ENCODE data around the gene XYLT1. TPM values are rescaled to one million over a fixed set of nuclear protein-coding genes. Genes with fewer than 3 reads are reported as not detected.
A peak's percentile ranks its signal among the peaks of the same experiment; 100 is the strongest.

Gene XYLT1
- total RNA-seq, 2 experiments from 2014 or later = 46.6 to 50.1 TPM

- H3K4me1 Mint-ChIP-seq = peaks cover 55% of the 10 kb centered on the region
- H3K27me3 Mint-ChIP-seq = no peaks in the 10 kb centered on the region
- H3K4me3 Mint-ChIP-seq = no peak overlapping the region
- DNase-seq = no peak
- peak overlapping the region; percentile 14 for H3K27ac Mint-ChIP-seq
- ChIA-PET POLR2A (no interaction called here), CTCF (no interaction called here)
- H3K36me3 Mint-ChIP-seq (ENCODE audit: low read depth) = peaks cover 9% of the 10 kb centered on the region
- no peaks in the 10 kb centered on the region for H3K9me3 Mint-ChIP-seq
Measured at GRCh38 chr16:17305694-17306093, 165.1 kb downstream of the XYLT1 start.

GRCh38 chr16:17304491-17305119, 166.2 kb downstream of the XYLT1 start:
- H3K4me1 Mint-ChIP-seq = peaks cover 54% of the 10 kb centered on the region
- H3K4me3 Mint-ChIP-seq = no peak overlapping the region
- no peak overlapping the region for H3K27ac Mint-ChIP-seq
- DNase-seq = no peak
- H3K36me3 Mint-ChIP-seq (ENCODE audit: low read depth) = peaks cover 7% of the 10 kb centered on the region
- ChIA-PET POLR2A (no interaction called here), CTCF (no interaction called here)
- no peaks in the 10 kb centered on the region for H3K9me3 Mint-ChIP-seq
- no peaks in the 10 kb centered on the region for H3K27me3 Mint-ChIP-seq

- no peak for DNase-seq
- peaks cover 7% of the 10 kb centered on the region for H3K36me3 Mint-ChIP-seq (ENCODE audit: low read depth)
- no peak overlapping the region for H3K27ac Mint-ChIP-seq
- no peaks in the 10 kb centered on the region for H3K9me3 Mint-ChIP-seq
- CTCF ChIA-PET = no interaction called here
- H3K4me1 Mint-ChIP-seq = peaks cover 57% of the 10 kb centered on the region
- POLR2A ChIA-PET = no interaction called here
- no peaks in the 10 kb centered on the region for H3K27me3 Mint-ChIP-seq
- H3K4me3 Mint-ChIP-seq = no peak overlapping the region
Measured at GRCh38 chr16:17304106-17304490, 166.7 kb downstream of the XYLT1 start.

GRCh38 chr16:17303101-17303500, 167.7 kb downstream of the XYLT1 start:
- CTCF ChIA-PET = no interaction called here
- no peak overlapping the region for H3K4me3 Mint-ChIP-seq
- H3K27me3 Mint-ChIP-seq = no peaks in the 10 kb centered on the region

GRCh38 chr16:17302620-17303019, 168.1 kb downstream of the XYLT1 start:
- peak overlapping the region; percentile 65 for H3K27ac Mint-ChIP-seq

More at GRCh38 chr16:17303101-17303500, 167.7 kb downstream of the XYLT1 start:
- DNase-seq = no peak
- POLR2A ChIA-PET = no interaction called here
- H3K36me3 Mint-ChIP-seq (ENCODE audit: low read depth) = peaks cover 7% of the 10 kb centered on the region
- peaks cover 58% of the 10 kb centered on the region for H3K4me1 Mint-ChIP-seq
- no peaks in the 10 kb centered on the region for H3K9me3 Mint-ChIP-seq
- peak overlapping the region; percentile 44 for H3K27ac Mint-ChIP-seq

GRCh38 chr16:17302214-17302613, 168.5 kb downstream of the XYLT1 start:
- peak; percentile 15 for DNase-seq
- CTCF ChIA-PET = no interaction called here
- peaks cover 52% of the 10 kb centered on the region for H3K4me1 Mint-ChIP-seq
- no peak overlapping the region for H3K27ac Mint-ChIP-seq
- POLR2A ChIA-PET = no interaction called here
- no peak overlapping the region for H3K4me3 Mint-ChIP-seq
- H3K27me3 Mint-ChIP-seq = no peaks in the 10 kb centered on the region
- H3K36me3 Mint-ChIP-seq (ENCODE audit: low read depth) = peaks cover 7% of the 10 kb centered on the region
- H3K9me3 Mint-ChIP-seq = no peaks in the 10 kb centered on the region

More at GRCh38 chr16:17302620-17303019, 168.1 kb downstream of the XYLT1 start:
- DNase-seq = no peak
- peaks cover 7% of the 10 kb centered on the region for H3K36me3 Mint-ChIP-seq (ENCODE audit: low read depth)
- no peaks in the 10 kb centered on the region for H3K27me3 Mint-ChIP-seq
- CTCF ChIA-PET = no interaction called here
- H3K4me1 Mint-ChIP-seq = peaks cover 56% of the 10 kb centered on the region
- H3K4me3 Mint-ChIP-seq = no peak overlapping the region
- POLR2A ChIA-PET = no interaction called here
- no peaks in the 10 kb centered on the region for H3K9me3 Mint-ChIP-seq

GRCh38 chr16:17301593-17302135, 169.1 kb downstream of the XYLT1 start:
- no peak for DNase-seq
- Mint-ChIP-seq H3K27me3 (no peaks in the 10 kb centered on the region), H3K4me3 (no peak overlapping the region), H3K9me3 (no peaks in the 10 kb centered on the region), H3K27ac (peak overlapping the region; percentile 5), H3K36me3 (ENCODE audit: low read depth) (peaks cover 7% of the 10 kb centered on the region), H3K4me1 (peaks cover 54% of the 10 kb centered on the region)
- POLR2A ChIA-PET = no interaction called here
- CTCF ChIA-PET = interaction anchor here (0.6 kb wide), 2 partner anchors 96 to 107 kb away, joined by 3 to 5 read pairs; no protein-coding TSS in a partner anchor

GRCh38 chr16:17301184-17301583, 169.6 kb downstream of the XYLT1 start:
- POLR2A ChIA-PET = no interaction called here
- H3K4me3 Mint-ChIP-seq = no peak overlapping the region
- no peak overlapping the region for H3K27ac Mint-ChIP-seq
- CTCF ChIA-PET = interaction anchor here (0.6 kb wide), 2 partner anchors 97 to 106 kb away, joined by 3 to 5 read pairs; no protein-coding TSS in a partner anchor
- no peak for DNase-seq
- H3K4me1 Mint-ChIP-seq = peaks cover 58% of the 10 kb centered on the region
- H3K27me3 Mint-ChIP-seq = no peaks in the 10 kb centered on the region
- peaks cover 7% of the 10 kb centered on the region for H3K36me3 Mint-ChIP-seq (ENCODE audit: low read depth)
- no peaks in the 10 kb centered on the region for H3K9me3 Mint-ChIP-seq

- no peak overlapping the region for H3K27ac Mint-ChIP-seq
- no peak for DNase-seq
- ChIA-PET CTCF (interaction anchor here (0.8 kb wide), 1 partner anchor 31 kb away, joined by 3 read pairs; no protein-coding TSS in a partner anchor), POLR2A (no interaction called here)
- H3K27me3 Mint-ChIP-seq = no peaks in the 10 kb centered on the region
- H3K4me1 Mint-ChIP-seq = peaks cover 54% of the 10 kb centered on the region
- peaks cover 8% of the 10 kb centered on the region for H3K36me3 Mint-ChIP-seq (ENCODE audit: low read depth)
- no peaks in the 10 kb centered on the region for H3K9me3 Mint-ChIP-seq
- H3K4me3 Mint-ChIP-seq = no peak overlapping the region
Measured at GRCh38 chr16:17299790-17300189, 171.0 kb downstream of the XYLT1 start.

- POLR2A ChIA-PET = interaction anchor here (0.6 kb wide), 1 partner anchor 18 kb away, joined by 8 read pairs; no protein-coding TSS in a partner anchor
- Mint-ChIP-seq H3K9me3 (no peaks in the 10 kb centered on the region), H3K27me3 (no peaks in the 10 kb centered on the region), H3K4me1 (peaks cover 43% of the 10 kb centered on the region), H3K27ac (no peak overlapping the region), H3K36me3 (ENCODE audit: low read depth) (peaks cover 8% of the 10 kb centered on the region), H3K4me3 (no peak overlapping the region)
- DNase-seq = no peak
- CTCF ChIA-PET = interaction anchor here (0.8 kb wide), 1 partner anchor 8 kb away, joined by 3 read pairs; no protein-coding TSS in a partner anchor
Measured at GRCh38 chr16:17298238-17298637, 172.5 kb downstream of the XYLT1 start.

- no peaks in the 10 kb centered on the region for H3K9me3 Mint-ChIP-seq
Measured at GRCh38 chr16:17296431-17296830, 174.3 kb downstream of the XYLT1 start.

GRCh38 chr16:17295948-17296347, 174.8 kb downstream of the XYLT1 start:
- Mint-ChIP-seq H3K4me3 (no peak overlapping the region), H3K4me1 (peaks cover 25% of the 10 kb centered on the region), H3K27ac (no peak overlapping the region), H3K9me3 (no peaks in the 10 kb centered on the region), H3K27me3 (no peaks in the 10 kb centered on the region), H3K36me3 (ENCODE audit: low read depth) (peaks cover 14% of the 10 kb centered on the region)
- ChIA-PET POLR2A (no interaction called here), CTCF (no interaction called here)
- no peak for DNase-seq

More at GRCh38 chr16:17296431-17296830, 174.3 kb downstream of the XYLT1 start:
- Mint-ChIP-seq H3K36me3 (ENCODE audit: low read depth) (peaks cover 10% of the 10 kb centered on the region), H3K4me1 (peaks cover 26% of the 10 kb centered on the region), H3K4me3 (no peak overlapping the region), H3K27me3 (no peaks in the 10 kb centered on the region), H3K27ac (peak overlapping the region; percentile 31)
- ChIA-PET POLR2A (no interaction called here), CTCF (no interaction called here)
- no peak for DNase-seq

- H3K36me3 Mint-ChIP-seq (ENCODE audit: low read depth) = peaks cover 14% of the 10 kb centered on the region
- H3K4me3 Mint-ChIP-seq = no peak overlapping the region
Measured at GRCh38 chr16:17294856-17295255, 175.9 kb downstream of the XYLT1 start.

More at GRCh38 chr16:17294856-17295255, 175.9 kb downstream of the XYLT1 start:
- no peak for DNase-seq
- H3K4me1 Mint-ChIP-seq = peaks cover 21% of the 10 kb centered on the region
- ChIA-PET POLR2A (no interaction called here), CTCF (no interaction called here)
- H3K27ac Mint-ChIP-seq = peak overlapping the region; percentile 57
- no peaks in the 10 kb centered on the region for H3K27me3 Mint-ChIP-seq
- no peaks in the 10 kb centered on the region for H3K9me3 Mint-ChIP-seq

Data from activated CD4-positive, alpha-beta T cell treated with anti-CD3 and anti-CD28 coated beads, Interleukin-2, amount 10 ng/mL, durations not matched to agents 7 days and 5 days (primary cell).